ENCODE measurements around the gene PHACTR1. TPM values are rescaled to one million over a fixed set of nuclear protein-coding genes. Genes with fewer than 3 reads are reported as not detected.

The PHACTR1 gene
- polyA plus RNA-seq, 2 of the 4 experiments (the other 2 are of a cell fraction), result not detected

DNA sequence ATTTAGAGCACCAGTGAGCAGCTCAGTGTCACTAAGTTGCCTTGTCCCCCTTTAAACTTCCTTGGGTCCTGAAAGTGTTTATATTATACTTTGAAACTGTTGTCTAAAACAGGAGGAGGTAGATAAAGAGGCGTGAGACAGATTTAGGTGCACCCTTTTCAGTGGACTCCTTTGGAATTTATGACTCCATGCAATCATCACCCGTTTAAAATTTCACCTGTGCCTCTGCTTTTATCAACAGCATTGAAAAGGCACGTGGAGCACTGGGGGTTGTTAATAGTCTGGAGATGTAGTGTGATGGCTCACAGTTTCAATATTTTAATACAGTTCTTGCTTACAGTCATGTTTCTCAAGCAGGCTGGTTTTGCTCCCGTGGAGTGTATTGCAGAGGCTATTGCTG lies 162.2 kb downstream of the PHACTR1 start (continued):
- TF ChIP-seq ELK1 (IDR thresholded peaks at IDR 0.05; ENCODE audit: low read depth, low read length) (no peak), SMC3 (IDR thresholded peaks at IDR 0.05) (no peak), PHF8 (IDR thresholded peaks at IDR 0.05; ENCODE audit: borderline replicate concordance, low read depth) (no peak), ZSCAN20 (CRISPR knock-in tag; IDR thresholded peaks at IDR 0.05) (no peak), RFX5 (IDR thresholded peaks at IDR 0.05) (no peak)
- TF ChIP-seq, protein P1, sequence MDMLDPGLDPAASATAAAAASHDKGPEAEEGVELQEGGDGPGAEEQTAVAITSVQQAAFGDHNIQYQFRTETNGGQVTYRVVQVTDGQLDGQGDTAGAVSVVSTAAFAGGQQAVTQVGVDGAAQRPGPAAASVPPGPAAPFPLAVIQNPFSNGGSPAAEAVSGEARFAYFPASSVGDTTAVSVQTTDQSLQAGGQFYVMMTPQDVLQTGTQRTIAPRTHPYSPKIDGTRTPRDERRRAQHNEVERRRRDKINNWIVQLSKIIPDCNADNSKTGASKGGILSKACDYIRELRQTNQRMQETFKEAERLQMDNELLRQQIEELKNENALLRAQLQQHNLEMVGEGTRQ (IDR thresholded peaks at IDR 0.05), result no peak

DNA sequence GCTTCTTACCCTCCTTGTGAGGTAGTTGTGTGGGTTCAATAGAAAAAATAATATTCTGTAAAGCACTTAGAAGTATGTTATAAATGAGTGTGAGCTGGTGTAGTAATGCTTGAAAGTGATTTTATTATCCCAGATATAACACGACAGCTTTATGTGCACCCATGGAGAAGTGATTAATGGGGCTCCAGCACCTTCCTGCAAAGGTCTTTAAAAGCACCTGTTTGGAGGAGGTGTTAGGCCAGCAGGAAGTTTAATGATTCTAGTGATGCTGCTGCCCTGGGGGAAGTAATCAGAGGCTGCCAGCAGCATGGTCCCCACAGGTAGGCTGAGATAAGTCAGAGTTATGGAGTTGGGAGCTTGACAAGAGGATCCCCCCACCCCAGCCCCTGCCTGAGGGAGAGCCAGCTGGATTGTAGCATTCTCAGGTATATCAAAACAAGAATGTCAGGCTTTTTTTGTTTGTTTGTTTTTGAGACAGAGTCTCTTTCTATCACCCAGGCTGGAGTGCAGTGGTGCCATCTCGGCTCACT lies 166.3 kb downstream of the PHACTR1 start:
- H3K27ac ChIP-seq, result no peak overlapping the region
- CTCF ChIA-PET, result interaction anchor here (0.7 to 0.8 kb wide), 2 partner anchors 10 to 110 kb away, joined by 3 read pairs; no protein-coding TSS in a partner anchor
- no peak for TF ChIP-seq ESRRA (IDR thresholded peaks at IDR 0.05; ENCODE audit: borderline replicate concordance, low read length)
- no peak overlapping the region for H3K4me3 ChIP-seq
- 5% methylated on average over 2 of the region's 2 CpGs for WGBS (ENCODE audit: missing lambda C conversion rate)
- H3K9me3 ChIP-seq, result no peaks in the 10 kb centered on the region
- no peak for DNase-seq (ENCODE audit: low read depth in 1 of 2, low spot score in 1 of 2)
- H3K4me2 ChIP-seq, result no peak overlapping the region
- POLR2A ChIA-PET, result no interaction called here
- no peaks in the 10 kb centered on the region for H3K4me1 ChIP-seq
- no peak for ATAC-seq
- no peak for FAIRE-seq

DNA sequence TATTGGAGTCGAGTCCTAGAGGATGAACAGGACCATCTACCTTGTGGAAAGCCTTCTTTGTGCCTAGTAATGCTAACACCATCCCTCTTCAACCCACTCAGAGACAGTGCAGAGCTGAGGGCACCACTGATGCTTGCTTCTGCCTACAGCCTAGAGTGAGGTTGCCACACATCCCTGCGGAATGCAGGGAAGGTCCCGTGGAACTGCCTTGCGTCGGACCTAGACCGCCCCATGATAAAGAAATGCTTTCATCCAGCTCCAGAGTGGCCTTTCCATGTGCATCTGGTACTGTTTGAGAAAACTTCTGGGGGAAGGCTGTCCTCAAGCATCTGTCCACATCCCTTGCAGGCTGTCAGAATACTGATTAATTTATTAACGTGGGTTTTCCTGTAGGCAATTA lies 168.4 kb downstream of the PHACTR1 start:
- WGBS (ENCODE audit: missing lambda C conversion rate), result 66% methylated on average over 7 of the region's 7 CpGs
- H3K27ac ChIP-seq, result no peak overlapping the region
- ChIA-PET POLR2A (no interaction called here), CTCF (no interaction called here)
- TF ChIP-seq POLR2A (IDR thresholded peaks at IDR 0.05; ENCODE audit: low read length), result no peak
- no peak for TF ChIP-seq RFX5 (IDR thresholded peaks at IDR 0.05)
- TF ChIP-seq FOSB (CRISPR knock-in tag; IDR thresholded peaks at IDR 0.05), result no peak
- no peak for TF ChIP-seq TP53 (CRISPR knock-in tag; IDR thresholded peaks at IDR 0.05)
- no peak for TF ChIP-seq CTCF (IDR thresholded peaks at IDR 0.05)
- no peak for TF ChIP-seq BCL3 (IDR thresholded peaks at IDR 0.05)
- no peak for TF ChIP-seq RNF2 (IDR thresholded peaks at IDR 0.05; ENCODE audit: borderline replicate concordance, low read depth)
- TF ChIP-seq CHD4 (IDR thresholded peaks at IDR 0.05; ENCODE audit: borderline replicate concordance), result no peak
- no peak for TF ChIP-seq RARB (CRISPR knock-in tag; IDR thresholded peaks at IDR 0.05)
- no peak for TF ChIP-seq MYC (IDR thresholded peaks at IDR 0.05; ENCODE audit: borderline replicate concordance, low read length)
- TF ChIP-seq MAFK (IDR thresholded peaks at IDR 0.05; ENCODE audit: partially characterized antibody), result no peak
- no peak for TF ChIP-seq GATA3 (IDR thresholded peaks at IDR 0.05; ENCODE audit: borderline replicate concordance)
- no peak for TF ChIP-seq ELK1 (IDR thresholded peaks at IDR 0.05; ENCODE audit: low read depth, low read length)
- TF ChIP-seq KDM1A (IDR thresholded peaks at IDR 0.05; ENCODE audit: low read depth), result no peak
- no peak for TF ChIP-seq ZFP36 (IDR thresholded peaks at IDR 0.05; ENCODE audit: borderline replicate concordance, partially characterized antibody)
- no peak for TF ChIP-seq TFCP2L1 (CRISPR knock-in tag; IDR thresholded peaks at IDR 0.05)
- no peak overlapping the region for H3K4me2 ChIP-seq
- FAIRE-seq (no peak), DNase-seq (ENCODE audit: low read depth in 1 of 2, low spot score in 1 of 2) (no peak), ATAC-seq (no peak)
- H3K4me3 ChIP-seq, result no peak overlapping the region
- no peaks in the 10 kb centered on the region for H3K9me3 ChIP-seq
- H3K4me1 ChIP-seq, result no peaks in the 10 kb centered on the region

Data from A549 (cell line).